ENCODE data around the gene NID1.
A peak's percentile ranks its signal among the peaks of the same experiment; 100 is the strongest.

NID1 gene, protein sequence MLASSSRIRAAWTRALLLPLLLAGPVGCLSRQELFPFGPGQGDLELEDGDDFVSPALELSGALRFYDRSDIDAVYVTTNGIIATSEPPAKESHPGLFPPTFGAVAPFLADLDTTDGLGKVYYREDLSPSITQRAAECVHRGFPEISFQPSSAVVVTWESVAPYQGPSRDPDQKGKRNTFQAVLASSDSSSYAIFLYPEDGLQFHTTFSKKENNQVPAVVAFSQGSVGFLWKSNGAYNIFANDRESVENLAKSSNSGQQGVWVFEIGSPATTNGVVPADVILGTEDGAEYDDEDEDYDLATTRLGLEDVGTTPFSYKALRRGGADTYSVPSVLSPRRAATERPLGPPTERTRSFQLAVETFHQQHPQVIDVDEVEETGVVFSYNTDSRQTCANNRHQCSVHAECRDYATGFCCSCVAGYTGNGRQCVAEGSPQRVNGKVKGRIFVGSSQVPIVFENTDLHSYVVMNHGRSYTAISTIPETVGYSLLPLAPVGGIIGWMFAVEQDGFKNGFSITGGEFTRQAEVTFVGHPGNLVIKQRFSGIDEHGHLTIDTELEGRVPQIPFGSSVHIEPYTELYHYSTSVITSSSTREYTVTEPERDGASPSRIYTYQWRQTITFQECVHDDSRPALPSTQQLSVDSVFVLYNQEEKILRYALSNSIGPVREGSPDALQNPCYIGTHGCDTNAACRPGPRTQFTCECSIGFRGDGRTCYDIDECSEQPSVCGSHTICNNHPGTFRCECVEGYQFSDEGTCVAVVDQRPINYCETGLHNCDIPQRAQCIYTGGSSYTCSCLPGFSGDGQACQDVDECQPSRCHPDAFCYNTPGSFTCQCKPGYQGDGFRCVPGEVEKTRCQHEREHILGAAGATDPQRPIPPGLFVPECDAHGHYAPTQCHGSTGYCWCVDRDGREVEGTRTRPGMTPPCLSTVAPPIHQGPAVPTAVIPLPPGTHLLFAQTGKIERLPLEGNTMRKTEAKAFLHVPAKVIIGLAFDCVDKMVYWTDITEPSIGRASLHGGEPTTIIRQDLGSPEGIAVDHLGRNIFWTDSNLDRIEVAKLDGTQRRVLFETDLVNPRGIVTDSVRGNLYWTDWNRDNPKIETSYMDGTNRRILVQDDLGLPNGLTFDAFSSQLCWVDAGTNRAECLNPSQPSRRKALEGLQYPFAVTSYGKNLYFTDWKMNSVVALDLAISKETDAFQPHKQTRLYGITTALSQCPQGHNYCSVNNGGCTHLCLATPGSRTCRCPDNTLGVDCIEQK

GRCh38 chr1:236064674-236065508 is at the start of gene NID1:
Gene NID1, minus strand, starts transcription at chr1:236065090. Its CDS starts 11 bp downstream, at chr1:236065079.
- peak in 1 of 2 donors; percentile 6 for DNase-seq (ENCODE audit: low read depth in 1 of 2, low spot score in 1 of 2)

GRCh38 chr1:236114076-236114747 is 49.3 kb upstream of the NID1 start:
- no peak for DNase-seq (ENCODE audit: low read depth in 1 of 2, low spot score in 1 of 2)

GRCh38 chr1:236113324-236114032 is 48.6 kb upstream of the NID1 start:
- DNase-seq (ENCODE audit: low read depth in 1 of 2, low spot score in 1 of 2), result no peak

DNA sequence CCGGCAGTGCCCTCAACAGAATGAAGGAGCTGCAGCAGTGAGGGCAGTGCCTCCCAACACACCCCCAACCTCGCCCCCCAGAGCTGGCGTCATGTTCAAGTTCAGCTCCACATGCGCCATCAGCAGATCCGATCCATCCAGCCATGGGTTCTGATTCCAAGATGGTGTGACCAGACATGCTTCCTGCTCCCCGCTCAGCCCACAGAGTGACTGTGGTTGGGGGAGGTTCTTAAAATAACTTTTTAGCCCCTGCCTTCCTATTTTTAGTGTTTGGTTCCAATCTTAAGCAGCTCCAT is 47.4 kb upstream of the NID1 start:
- DNase-seq (ENCODE audit: low read depth in 1 of 2, low spot score in 1 of 2), result no peak

- DNase-seq (ENCODE audit: low read depth in 1 of 2, low spot score in 1 of 2), result no peak
Measured at GRCh38 chr1:236111527-236112331, 46.8 kb upstream of the NID1 start.

GRCh38 chr1:236110137-236110536 is 45.2 kb upstream of the NID1 start:
- no peak for DNase-seq (ENCODE audit: low read depth in 1 of 2, low spot score in 1 of 2)

GRCh38 chr1:236108027-236108648 is 43.2 kb upstream of the NID1 start:
- DNase-seq (ENCODE audit: low read depth in 1 of 2, low spot score in 1 of 2), result no peak

- no peak for DNase-seq (ENCODE audit: low read depth in 1 of 2, low spot score in 1 of 2)
Measured at GRCh38 chr1:236107121-236107907, 42.4 kb upstream of the NID1 start.

DNA sequence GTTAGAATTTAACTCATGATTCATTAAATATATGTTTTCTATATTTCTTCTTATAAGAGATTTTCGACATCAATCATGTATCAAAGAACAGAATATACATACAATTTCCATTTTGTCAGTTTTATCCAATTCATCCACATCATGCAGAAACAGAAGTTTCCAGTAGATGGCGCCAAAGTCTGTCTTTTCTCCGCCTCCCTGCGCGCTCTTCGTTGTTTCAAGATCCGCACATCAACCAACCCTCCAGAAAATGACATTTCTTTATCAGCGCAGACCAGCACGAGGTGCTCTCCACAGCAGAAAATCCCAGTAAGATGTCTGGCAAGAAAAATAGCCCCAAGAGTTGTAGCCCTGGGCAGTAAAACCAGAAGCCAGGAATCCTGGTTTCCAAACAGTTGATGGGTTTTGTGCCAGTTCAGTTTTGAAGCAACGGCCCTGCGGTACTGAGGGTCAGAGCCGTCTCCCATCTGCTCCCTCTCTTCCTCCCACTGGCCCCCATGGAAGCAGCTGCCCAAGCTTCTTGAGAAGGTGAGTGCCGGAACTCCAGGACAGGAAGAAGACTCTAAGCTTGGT is 38.8 kb upstream of the NID1 start:
- DNase-seq (ENCODE audit: low read depth in 1 of 2, low spot score in 1 of 2), result peak; percentile 36 to 47

DNA sequence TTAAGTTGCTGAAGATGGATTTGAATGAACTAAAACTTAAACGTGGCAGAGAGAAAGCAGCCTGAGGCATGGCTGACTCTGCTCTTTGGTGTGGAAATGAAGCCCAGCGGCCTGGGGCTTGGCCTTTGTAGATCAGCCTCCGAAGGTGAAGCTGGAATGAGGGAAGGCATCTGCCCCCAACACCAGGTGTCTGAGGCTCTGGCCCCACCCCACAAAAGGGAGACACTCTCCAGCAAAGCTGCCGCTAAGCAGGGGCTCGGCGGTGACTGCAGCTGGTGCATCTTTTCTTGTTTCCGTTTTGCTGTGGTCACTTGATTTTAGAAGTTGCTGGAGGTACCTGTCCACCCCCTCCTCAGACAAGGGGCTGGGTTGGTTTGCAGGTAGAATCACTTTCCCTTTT is 38.2 kb upstream of the NID1 start:
- DNase-seq (ENCODE audit: low read depth in 1 of 2, low spot score in 1 of 2), result no peak

DNA sequence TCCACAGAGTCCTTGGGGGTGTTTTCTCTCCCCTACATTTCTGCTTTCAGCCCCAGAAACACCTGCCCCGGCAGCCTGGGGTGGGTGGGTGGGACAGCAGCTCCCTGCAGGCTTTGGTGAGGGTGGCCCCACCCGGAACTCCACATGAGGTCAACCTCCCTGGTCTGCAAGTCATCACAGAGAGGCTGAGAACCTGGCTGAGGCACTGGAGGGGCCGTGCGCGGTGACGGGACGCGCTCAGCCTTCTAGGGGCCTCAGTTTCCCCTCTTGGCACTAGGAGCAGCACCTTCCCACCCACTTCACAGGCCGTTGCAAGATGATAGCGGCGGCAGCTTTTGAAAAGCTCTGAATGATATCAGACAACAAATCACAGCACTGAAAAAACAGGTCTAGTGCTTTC is 37.7 kb upstream of the NID1 start:
- DNase-seq (ENCODE audit: low read depth in 1 of 2, low spot score in 1 of 2), result no peak

DNA sequence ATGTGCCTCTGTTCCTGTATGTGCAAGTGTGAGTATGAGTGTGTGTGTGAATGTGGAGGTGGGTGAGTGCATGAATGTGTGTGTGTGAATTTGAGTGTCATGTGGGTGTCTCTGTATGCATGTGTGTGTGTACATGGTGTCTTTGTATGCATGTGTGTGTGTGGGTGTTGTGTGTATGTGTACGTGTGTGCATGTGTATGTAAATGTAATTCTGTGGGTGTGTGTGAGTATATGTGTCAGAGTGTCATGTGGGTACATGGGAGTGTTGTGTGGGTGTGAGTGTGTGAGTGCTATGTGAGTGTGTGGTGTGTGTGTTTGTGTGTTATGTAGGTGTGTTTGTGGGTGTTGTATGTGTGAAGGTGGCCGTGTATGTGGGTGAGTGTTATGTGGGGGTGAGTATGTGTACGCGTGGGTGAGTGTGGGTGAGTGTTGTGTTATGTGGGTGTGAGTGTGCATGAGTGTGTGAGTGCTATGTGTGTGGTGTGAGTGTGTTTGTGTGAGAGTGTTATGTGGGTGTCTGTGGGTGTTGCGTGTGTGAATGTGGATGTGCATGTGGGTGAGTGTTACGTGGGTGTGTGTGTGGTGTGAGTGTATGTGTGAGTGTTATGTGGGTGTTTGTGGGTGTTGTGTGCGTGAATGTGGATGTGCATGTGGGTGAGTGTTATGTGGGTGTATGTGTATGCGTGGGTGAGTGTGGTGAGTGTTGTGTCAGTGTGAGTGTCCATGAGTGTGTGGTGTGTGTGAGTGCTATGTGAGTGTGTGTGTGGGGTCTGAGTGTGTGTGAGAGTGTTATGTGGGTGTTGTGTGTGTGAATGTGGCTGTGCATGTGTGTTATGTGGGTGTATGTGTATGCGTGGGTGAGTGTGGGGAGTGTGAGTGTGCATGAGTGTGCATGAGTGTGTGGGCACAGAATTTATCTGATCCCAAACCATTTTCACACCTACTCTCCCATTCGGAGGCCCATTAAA is 36.6 kb upstream of the NID1 start:
- no peak for DNase-seq (ENCODE audit: low read depth in 1 of 2, low spot score in 1 of 2)

DNA sequence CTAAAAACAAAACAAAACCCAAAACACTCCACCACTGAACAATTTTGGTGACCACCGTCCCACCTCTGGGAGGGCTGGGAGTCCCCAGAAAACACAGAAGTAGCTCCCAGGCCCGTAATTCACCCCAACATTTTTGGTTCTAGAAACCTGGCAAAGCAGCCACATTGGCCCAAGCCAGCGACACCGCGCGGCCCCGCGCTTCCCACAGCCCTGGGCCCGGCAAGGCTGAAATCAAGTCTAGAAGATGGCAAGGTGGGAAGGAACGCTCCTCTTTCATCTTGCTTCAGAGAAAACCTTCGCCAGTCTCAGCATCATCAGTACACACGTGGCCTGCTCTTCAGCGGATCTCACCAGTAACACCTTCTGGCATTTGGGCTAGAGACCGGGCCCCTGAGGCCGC is 35.9 kb upstream of the NID1 start:
- no peak for DNase-seq (ENCODE audit: low read depth in 1 of 2, low spot score in 1 of 2)

DNA sequence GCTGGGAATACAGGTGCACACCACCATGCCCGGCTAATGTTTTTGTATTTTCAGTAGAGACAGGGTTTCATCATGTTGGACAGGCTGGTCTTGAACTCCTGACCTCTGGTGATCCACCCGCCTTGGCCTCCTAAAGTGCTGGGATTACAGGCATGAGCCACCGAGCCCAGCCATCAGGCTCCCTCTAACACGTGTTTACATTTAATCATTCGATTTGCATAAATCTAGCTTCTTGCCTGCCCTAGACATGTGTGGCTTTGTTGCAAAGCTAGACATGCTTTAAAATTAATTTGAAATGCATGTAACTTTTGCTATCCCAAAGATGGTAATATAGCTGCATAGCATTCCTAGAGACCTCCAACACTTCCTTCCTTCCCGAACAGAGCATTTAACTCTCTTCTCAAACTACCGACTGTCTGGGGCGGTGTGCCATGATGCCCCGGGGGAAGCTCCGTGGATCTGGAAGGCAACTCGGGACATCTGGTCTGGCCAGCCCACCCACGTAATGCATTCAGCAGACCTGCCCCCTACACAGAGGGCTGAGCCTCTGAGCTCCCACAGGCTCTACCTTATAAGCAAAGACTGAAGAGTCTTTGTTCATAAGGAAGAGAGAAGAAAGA is 34.6 kb upstream of the NID1 start:
- no peak for DNase-seq (ENCODE audit: low read depth in 1 of 2, low spot score in 1 of 2)

GRCh38 chr1:236098267-236098666 is 33.4 kb upstream of the NID1 start:
- DNase-seq (ENCODE audit: low read depth in 1 of 2, low spot score in 1 of 2), result no peak
